ENCODE measurements around the gene GATA3.
"Not testable (repeated sequence)": the region's sequence is repeated elsewhere in the genome, so short reads cannot be mapped to it uniquely, and the experiment has no call there.

The GATA3 gene

DNA sequence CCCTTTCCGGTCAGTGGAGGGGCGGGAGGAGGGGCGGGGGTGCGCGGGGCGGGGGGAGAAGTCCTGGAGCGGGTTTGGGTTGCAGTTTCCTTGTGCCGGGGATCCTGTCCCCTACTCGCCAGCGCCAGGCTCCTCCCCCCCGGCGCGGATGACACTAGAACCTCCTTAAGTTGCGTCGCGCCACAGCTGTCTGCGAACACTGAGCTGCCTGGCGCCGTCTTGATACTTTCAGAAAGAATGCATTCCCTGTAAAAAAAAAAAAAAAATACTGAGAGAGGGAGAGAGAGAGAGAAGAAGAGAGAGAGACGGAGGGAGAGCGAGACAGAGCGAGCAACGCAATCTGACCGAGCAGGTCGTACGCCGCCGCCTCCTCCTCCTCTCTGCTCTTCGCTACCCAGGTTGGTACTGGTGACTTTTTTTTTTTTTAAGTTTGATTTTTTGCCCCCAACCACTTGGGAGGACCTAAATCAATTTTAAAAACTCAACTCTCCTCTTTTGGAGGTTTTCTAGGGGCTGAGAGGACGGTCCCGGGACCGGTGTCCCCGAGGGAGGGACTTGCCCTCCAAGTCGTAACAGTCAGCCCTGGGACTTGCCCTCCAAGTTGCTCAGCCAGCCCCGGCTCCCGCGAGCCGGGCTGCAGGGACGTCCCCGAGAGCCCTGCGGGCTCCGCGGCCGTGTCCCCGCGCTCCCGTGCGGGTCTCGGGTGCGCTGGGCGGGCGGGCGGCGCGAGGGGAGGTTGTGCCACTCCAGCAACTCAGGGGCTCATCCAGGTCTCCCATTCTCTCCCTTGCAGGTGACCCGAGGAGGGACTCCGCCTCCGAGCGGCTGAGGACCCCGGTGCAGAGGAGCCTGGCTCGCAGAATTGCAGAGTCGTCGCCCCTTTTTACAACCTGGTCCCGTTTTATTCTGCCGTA, at the start of gene GATA3:
GATA3 (plus strand) TSS at position 195 of the 914 bp plus-strand sequence. CDS start 968 bp downstream, outside the sequence.
- DNase-seq = no peak

DNA sequence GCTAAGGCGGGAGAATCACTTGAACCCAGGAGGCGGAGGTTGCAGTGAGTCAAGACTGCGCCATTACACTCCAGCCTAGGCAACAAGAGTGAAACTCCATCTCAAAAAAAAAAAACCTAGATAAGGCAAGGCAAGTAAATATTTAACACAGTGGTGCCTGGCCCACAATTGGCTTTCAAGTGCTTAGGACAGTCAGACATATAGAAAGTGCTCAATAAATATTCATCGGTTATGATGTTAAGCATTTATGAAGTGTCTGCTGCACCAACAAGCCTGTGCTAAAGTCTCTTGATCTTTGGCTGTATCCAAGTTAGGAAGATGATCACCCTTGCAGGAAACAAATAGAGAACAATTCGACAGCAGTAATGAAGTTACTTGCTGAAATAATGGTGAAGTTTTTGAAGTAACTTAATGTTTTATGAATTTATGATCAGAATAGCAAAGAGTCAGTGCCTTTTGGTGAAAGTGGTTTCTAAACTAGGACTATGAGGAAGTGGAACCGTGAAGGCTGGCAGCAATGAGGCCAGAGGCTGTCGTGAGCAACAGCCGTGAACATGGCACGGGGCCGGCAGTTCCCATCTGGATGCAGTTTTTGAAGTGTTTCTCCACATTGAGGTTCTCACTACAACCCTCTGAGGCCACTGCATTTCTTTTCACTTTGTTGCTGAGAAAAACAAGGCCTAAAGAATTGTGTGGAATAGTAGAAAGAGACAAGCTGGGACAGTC, 48.1 kb upstream of the GATA3 start:
- no peak for DNase-seq

DNA sequence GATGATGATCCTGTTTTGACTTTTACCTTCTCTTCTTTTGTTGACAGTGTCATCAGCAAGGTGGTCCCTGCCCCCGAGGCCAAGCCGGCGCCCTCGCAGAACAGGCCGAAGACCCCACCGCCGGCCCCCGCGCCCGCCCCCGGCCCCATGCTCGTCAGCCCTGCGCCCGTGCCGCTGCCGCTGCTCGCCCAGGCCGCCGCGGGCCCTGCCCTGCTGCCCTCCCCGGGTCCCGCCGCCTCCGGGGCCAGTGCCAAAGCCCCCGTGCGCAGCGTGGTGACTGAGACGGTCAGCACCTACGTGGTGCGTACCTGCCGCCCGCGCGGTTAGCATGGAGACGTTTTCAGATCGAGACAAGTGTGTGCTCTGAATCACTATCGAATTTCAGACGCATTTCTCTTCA, 45.5 kb upstream of the GATA3 start:
- no peak for DNase-seq

DNA sequence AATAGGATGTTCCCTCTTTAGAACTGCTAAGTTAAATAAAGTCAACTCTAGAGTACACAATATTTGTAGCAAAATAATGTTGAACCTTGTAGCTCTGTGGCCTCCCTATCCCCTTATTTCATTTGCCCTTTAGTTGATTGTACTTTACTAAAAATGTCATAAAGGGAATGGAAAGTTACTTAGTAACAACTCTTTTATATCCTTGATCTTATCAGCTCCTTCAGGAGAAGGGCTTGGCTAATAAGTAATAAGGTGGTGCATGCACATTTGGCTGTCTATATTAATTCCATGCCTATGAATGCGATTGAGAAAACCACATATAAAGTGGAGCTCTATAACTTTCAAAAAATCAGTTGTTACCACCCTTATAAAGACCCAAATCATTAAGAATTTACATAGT, 41.5 kb upstream of the GATA3 start:
- no peak for DNase-seq

DNA sequence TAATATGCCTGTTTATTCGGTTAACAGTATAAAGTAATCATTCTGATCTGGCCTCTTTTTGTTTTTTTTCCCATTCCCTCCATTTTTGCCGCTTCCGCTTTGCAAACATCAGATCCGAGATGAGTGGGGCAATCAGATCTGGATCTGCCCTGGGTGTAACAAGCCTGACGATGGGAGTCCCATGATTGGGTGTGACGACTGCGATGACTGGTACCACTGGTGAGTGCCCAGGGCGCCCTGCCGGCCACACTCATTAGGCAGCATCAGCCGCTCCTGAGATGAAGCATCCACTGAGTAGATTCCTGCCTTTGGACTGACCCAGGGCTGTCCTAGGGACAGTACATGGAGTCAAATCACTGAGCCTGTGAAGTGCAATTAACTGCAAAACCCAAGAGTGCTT, 40.9 kb upstream of the GATA3 start:
- DNase-seq = no peak

DNA sequence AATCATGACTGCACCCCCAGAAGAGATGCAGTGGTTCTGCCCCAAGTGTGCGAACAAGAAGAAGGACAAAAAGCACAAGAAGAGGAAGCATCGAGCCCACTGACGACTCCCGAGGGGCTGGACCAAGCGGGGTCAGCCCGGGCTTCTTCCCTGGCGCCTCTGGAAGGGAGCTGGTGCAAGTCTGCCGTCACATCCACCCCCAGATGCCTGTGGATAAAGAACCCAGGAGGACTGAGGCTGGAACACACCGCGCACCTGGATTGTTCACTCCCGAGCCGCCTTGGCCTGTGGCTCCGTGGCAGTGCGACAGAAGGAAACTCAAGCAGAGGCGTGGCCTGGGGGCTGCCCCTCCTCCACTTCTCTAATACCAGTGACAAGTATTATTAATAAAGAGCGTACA, 39.8 kb upstream of the GATA3 start:
- no peak for DNase-seq

DNA sequence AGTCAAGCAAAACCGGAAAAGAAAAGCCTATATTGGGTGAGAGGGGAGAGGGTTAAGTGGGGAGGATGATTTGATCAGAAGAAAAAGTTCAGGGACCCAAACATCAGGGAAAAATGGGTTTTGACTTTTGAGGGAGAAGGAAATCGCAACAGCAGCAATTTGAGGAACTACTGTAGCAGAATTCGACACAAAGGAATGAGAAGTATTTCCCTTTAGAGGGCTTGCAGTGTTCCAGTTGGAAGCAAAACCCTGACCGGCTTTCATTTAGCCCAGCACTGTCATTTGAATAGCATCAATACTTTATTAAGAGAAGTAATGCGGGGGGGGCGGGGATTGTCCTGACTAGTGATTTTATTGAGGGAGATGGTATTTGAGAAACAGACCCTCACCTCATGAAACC, 37.2 kb upstream of the GATA3 start:
- DNase-seq = no peak

DNA sequence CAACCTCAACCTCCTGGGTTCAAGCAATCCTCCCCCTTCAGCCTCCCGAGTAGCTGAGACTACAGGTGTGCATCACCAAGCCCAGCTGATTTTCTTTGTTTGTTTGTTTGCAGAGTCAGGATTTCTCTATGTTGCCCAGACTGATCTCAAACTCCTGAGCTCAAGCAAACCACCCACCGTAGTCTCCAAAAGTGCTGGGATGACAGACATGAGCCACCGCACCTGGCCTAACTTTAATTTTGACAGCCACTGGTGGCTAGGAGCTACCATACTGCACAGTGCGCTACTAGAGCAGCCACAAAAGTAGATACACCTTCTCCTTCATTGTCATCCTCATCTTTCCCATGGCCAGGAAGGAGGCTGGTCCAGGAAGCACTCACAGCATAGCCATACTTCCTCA, 31.2 kb upstream of the GATA3 start:
- DNase-seq = no peak

DNA sequence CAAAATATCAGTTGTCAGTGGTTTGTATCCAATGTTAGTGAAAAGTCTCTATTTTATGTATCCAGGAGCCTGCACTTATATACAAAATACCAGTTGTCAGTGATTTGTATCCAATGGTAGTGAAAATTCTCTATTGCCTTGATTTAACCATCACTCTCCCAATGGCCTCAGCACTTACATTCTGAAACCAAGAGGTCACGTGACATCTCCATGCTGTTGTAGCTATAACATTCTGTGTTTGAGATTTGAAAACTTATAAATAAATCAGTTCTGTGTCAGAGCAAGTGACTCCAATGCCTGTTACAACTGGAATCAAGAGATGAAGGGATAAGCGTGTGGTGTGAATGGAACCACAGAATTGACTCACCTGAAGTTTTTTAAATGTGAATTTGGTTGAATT, 30.6 kb upstream of the GATA3 start:
- no peak for DNase-seq

DNA sequence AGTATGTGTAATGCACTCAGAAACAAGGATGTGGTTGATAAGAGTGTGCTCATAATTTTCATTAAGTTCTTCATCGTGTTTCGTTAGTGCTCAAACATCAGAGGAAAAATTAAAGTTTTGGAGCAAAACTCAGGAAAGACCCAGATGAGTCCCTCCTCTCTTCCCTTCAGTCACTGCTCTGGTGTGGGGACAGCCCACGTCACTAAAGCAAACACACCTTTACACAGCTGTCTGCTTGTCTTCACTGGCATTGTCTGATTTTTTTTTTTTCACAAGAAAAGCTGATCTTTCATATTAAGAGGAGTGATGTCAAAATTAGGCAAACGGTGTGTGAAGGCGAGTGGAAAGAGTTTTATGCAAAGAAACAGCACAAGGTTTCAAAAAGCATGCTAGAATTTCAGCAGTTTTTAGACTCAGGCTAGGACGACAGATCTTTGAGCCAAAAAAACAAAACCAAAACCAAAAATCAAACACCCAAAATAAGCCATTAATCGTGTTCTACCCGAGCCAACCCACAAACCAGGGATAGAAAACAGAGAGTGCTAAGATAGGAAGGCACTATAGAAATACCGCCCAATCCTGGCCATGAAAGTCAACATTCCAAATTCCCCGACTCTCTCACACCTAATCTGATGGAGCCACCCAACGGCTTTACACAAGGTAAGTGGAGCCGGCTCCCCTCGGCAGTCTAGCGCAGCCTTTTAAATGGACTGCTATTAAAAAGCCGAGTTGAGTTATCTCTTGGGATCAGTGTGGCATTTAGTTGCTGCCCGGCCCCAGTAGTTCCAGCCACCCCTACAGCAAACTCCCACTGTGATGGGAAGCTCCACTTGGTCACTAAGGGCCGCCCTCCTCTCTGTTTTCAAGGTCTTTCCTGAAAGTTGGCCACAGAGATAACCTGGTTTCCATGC, 27.9 kb upstream of the GATA3 start:
- no peak for DNase-seq

DNA sequence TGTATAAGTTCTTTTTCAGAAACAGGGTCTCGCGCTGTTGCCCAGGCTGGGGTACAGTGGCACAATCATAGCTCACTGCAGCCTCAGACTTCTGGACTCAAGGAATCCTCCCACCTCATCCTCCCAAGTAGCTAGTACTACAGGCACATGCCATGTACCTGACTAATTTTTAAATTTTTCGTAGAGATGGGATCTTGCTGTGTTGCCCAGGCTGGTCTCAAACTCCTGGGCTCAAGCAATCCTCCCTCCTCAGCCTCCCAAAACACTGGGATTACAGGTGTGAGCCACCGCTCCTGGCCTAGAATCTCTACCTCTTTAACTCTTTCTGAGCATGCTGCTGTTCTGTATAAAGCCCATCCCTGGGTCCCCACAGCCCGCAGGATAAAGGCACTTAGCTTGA, 23.3 kb upstream of the GATA3 start:
- DNase-seq = not testable (repeated sequence)

DNA sequence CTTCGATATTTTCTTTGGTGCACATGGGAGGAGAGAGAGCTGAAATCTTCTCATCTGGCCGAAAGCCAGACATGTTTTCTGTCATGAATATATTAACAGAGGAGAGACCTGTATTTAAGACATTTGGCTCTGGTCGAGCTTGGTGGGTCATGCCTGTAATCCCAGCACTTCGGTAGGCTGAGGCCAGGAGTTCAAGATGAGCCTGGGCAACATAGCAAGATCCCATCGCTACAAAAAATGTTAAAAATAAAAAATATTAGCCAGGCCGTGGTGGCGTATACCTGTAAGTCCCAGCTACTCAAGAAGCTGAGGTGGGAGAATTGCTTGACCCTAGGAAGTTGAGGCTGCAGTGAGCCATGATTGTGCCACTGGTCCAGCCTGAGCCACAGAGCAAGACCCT, 21.9 kb upstream of the GATA3 start:
- DNase-seq = no peak

DNA sequence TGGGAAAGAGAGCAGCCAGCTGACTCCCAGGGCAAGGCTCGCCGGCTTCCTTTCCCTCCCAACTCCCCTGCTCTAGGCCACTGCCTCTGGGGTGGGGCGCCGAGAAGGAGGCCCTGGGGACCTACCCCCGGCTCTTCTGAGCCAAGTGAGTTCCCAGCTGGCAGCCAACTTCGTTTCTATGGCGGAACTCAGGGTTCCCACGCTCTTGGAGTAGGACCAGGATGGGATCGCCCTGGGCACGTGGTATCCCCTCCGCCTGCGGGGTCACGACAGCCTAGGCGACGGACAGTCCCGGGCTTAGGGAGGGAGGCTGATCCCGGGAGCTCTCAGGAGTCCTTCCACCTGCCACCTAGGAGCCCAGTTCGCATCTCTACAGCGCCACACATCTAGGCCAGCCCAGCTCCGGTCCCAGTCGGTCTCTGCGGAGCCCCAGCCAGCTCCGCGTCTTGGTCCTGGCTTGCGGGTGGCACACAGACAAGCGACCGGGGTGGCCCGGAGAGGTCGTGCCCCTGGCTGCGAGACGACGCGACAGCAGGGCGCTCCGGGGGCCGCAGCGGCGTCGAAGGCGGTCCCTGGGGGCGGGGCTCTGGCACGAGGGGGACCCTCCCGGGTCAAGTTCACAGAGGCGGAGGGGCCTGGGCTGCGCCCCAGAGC, 20.5 kb upstream of the GATA3 start:
- DNase-seq = no peak

DNA sequence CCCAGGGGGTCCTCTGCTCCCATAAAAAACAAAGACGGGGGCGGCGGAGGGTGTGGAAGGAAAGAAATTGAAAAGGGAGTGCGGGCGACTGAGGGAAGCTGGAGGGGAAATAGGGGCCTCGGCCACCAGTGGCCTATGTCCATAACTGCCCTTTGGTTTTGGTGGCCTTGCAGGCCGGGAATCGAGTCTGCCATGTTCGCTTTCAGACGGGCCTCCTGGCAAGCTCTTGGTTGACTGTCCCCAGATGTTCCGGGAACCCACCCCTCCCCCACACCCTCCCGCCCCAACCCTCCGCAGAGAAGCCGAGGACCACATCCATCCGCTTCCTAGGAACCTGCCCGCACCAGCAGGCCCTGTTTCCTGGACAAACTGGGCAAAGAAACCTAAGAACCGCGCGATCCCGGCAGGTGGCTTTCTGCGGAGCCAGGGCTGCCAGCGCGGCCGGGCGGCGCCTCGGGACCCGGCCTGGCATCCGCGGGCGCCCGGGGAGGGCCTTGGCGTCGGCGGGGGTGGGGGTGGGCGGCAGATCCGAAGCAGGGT, 20.0 kb upstream of the GATA3 start:
- DNase-seq = no peak

DNA sequence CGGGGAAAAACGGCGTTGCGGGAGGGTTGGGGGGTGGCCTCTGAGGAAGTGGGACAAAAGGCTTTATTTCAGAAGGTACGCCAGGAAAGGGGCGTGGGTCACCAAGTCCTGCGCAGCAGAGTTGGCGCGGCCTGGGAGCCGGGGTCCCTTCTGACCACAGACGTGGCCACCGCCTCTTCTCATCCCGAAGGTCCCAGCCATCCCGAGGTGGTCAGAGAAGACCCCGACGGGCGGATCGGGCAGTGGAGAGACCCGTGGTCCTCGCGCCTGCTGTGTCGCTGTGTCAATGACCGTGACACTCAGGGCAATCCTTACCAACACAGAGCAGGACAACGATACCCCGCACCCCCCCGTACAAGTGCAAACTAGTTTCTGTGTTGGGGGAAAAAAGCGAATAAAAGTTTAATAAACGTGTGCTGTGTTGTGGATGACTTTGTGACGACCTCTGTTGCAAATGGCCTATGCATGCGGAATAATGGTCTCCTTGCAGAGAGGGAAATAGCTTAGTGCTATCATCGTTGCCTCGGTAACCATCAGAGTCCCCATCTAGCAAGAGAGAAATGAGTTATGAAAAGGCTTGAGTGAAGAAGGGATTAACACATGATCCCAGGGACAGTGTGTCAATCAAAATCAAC, 19.4 kb upstream of the GATA3 start:
- no peak for DNase-seq

DNA sequence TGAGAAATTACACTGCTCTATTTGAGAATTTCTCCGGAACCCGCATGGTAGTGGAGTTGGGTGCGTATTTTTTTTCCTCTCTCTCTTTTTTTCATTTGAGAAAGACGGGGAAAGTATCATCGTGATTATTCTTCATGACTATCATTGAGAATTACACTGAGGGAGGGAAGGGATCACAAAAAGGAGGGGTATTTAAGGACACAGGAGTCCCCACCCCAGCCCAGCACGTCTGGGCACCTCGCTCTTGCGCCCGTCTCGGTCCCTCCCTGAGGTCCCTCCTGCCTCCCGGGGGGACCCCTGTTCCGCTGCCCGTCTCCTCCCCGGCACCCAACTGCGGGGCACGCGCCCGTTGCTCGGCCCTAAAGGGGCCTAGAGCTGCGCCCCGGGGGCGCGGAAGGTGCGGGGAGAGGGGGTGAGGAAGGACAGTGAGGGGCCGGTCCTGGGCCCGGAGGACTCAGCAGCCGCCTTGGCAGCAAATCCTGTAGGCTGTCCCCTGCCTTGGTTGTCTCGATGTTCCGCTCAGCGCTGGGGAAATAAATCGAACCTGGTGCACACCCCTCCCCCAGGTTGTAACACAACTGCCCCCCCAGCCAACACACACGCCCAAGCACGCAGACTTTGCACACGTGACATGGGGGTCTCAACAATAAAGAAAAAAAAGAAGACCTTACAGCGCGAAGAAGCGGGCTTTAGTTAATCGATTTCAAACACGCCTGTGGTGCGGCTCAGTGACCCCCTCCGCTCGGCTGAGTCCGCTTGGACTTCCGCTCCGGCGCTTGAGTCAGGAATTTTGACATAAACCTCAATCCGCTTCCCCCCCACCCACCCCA, 18.6 kb upstream of the GATA3 start:
- no peak for DNase-seq

DNA sequence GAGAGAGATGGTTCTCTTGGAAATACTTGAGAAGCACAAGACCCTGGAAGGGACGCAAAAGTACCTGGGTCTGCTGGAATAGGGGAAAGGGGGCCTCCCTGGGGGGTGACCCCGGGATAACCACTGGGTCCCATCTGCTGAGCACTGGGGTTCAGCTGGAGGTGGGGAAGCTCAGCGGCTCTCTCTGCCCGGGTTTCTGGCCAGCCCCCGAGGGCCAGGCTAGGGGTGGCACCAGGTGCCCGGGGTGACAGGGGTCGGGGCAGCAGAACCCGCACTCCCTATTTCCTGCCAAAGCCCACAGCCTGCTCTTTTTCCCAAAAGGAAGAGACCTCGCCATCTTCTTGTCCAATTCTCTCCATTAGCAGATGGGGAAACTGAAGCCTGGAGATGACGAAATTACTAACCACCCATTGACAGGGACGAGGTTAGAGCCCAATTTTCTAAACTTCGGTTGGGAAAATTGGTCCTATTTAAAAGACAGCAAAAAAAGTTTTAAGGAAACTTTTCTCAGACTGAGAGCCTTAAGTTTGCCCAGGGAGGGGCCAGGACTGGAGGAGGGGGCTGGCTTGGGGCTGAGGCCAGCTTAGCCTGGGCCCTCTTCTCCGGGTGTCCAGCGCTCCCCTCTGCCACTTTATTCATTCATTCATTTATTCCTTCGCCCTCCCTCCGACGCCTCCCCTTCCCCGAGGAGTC, 17.8 kb upstream of the GATA3 start:
- no peak for DNase-seq

DNA sequence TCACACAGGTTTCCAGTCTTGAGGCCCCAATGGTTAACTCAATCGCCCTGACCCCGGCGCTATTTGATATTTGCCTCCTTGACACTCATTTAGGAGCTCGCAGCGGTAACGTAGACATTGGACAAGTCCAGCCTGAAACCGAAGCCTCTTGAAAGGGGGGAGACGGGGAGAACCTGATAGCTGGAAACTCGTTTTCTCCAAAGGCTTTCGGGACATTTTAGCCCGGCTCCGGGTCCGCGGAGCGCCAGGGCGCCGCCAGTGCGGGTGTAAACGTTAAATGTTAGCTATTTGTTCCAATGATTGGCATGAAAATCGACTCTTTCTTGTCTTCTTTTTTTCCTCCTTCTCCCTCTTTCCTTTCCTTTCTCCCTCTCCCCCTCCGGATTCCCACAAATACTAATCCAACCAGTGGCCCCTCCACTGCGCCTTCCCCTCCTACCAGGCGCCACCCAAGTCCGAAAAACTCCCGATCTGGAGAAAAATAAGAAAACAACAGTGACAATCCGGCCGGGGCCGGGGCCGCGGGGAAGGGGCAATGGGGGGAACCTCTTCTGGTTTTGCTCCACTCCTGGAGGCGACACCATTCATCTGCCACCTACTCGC, 17.2 kb upstream of the GATA3 start:
- no peak for DNase-seq

DNA sequence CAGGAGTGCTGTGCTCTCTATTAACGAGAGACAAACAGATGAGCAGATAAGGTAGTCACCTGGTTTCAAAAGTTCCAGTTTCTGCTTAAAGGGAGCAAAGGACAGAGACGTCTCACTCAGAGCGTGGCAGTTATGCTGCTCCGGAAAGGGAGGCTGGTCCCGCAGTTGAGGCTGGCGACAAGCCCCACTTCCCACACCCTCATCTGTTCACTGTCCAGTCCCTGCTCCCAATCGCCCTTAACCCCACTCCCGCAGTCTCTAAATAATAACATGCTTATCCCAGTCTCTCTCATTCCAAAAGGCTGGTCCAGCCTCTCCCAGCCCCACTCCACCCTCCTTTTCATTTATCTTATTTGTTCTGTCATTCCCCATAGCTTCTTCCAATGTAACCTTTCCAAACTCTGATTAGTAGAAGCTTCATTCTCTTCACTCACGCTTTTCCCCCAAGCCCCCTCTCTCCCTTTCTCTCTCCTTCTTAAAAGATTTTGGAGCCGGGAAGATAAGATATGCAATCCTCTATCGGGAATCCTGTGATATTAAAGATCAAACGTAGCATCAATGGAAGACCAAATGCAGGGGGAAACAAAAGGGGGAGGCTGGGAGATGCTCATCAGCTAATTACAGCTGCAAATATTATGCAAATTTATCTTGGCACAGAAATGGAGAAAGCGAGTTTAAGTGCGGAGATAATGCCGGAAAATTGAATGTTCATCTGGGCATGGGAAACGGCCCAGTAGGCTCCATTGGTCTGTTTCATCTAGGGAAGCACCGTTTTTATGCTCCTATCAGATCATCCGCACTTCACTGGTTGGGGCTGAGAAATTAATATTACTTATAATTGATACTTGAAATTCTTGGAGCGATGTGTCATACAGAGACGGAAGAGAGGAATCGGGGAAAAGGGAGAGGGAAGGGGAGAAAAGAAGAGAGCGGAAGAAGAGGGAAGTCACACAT, 16.3 kb upstream of the GATA3 start:
- DNase-seq = no peak

Measured in HCEC 1CT (cell line).